Immature natural killer cell (primary cell): ENCODE results near the gene ATF7. TPM values are rescaled to one million over a fixed set of nuclear protein-coding genes. Genes with fewer than 3 reads are reported as not detected.
"Not testable (repeated sequence)": the region's sequence is repeated elsewhere in the genome, so short reads cannot be mapped to it uniquely, and the experiment has no call there.

Source experiments
- DNase-seq, 3 donors: peaks; one replicate each; pipeline ENCODE4 v3.0.0; 2022; ENCODE audit warnings: mixed read lengths in 1 of 3
- H3K27ac Mint-ChIP-seq, 6 donors: one replicate each; pipeline ENCODE4 v1.8.0; 2020; ENCODE audit warnings: mixed read lengths in 6 of 6, mild to moderate bottlenecking in 5 of 6, inconsistent platforms in 4 of 6, moderate library complexity in 3 of 6
- H3K27me3 Mint-ChIP-seq, 3 donors: one replicate each; pipeline ENCODE4 v1.8.0; 2020 to 2021; ENCODE audit warnings: low read depth in 3 of 3, mild to moderate bottlenecking in 3 of 3, mixed read lengths in 3 of 3, moderate library complexity in 3 of 3, inconsistent platforms in 1 of 3
- H3K36me3 Mint-ChIP-seq, 3 donors: one replicate each; pipeline ENCODE4 v1.8.0; 2020; ENCODE audit warnings: mixed read lengths in 3 of 3, inconsistent platforms in 2 of 3, mild to moderate bottlenecking in 2 of 3
- H3K4me1 Mint-ChIP-seq, 2 donors: one replicate each; pipeline ENCODE4 v1.8.0; 2020; ENCODE audit warnings: inconsistent platforms in 2 of 2, mild to moderate bottlenecking in 2 of 2, mixed read lengths in 2 of 2, moderate library complexity in 1 of 2
- H3K4me3 Mint-ChIP-seq, 5 donors: one replicate each; pipeline ENCODE4 v1.8.0; 2020; ENCODE audit warnings: mild to moderate bottlenecking in 5 of 5, mixed read lengths in 5 of 5, inconsistent platforms in 3 of 5, moderate library complexity in 3 of 5
- H3K9me3 Mint-ChIP-seq, 6 donors: one replicate each; pipeline ENCODE4 v1.8.0; 2020; ENCODE audit warnings: mild to moderate bottlenecking in 6 of 6, mixed read lengths in 6 of 6, inconsistent platforms in 4 of 6, moderate library complexity in 3 of 6
- polyA plus RNA-seq, 3 donors: library from polyadenylated mRNA; unstranded; fragments of 300-500 nt; fragmentation: Illumina TruSeq; gene quantifications; one replicate each; pipeline ENCODE4 v1.2.3, GENCODE V29; 2021

ATF7 gene
- polyA plus RNA-seq, 3 donors from 2014 or later = 17.6 to 23.9 (median 17.7) TPM

GRCh38 chr12:53601296-53601847 is 24.8 kb downstream of the ATF7 start:
- Mint-ChIP-seq H3K36me3 (peaks cover 6 to 24% (median 8%) of the 10 kb centered on the region in 3 donors), H3K27me3 (peaks cover 0 to 2% (median 2%) of the 10 kb centered on the region in 3 donors), H3K9me3 (no peaks in the 10 kb centered on the region), H3K4me3 (no peak overlapping the region), H3K27ac (no peak overlapping the region), H3K4me1 (peaks cover 14 to 40% of the 10 kb centered on the region in 2 donors)
- no peak for DNase-seq

- Mint-ChIP-seq H3K27me3 (peaks cover 0 to 2% (median 2%) of the 10 kb centered on the region in 3 donors), H3K36me3 (peaks cover 6 to 24% (median 8%) of the 10 kb centered on the region in 3 donors), H3K4me3 (no peak overlapping the region), H3K9me3 (no peaks in the 10 kb centered on the region), H3K27ac (no peak overlapping the region), H3K4me1 (peaks cover 14 to 38% of the 10 kb centered on the region in 2 donors)
- DNase-seq = no peak
Measured at GRCh38 chr12:53600490-53601295, 25.5 kb downstream of the ATF7 start.

- Mint-ChIP-seq H3K4me3 (no peak overlapping the region), H3K27ac (peak overlapping the region in 1 of 6 donors; percentile 63), H3K9me3 (no peaks in the 10 kb centered on the region), H3K27me3 (peaks cover 0 to 2% (median 2%) of the 10 kb centered on the region in 3 donors), H3K36me3 (peaks cover 6 to 24% (median 8%) of the 10 kb centered on the region in 3 donors), H3K4me1 (peaks cover 14 to 34% of the 10 kb centered on the region in 2 donors)
- no peak for DNase-seq
Measured at GRCh38 chr12:53599579-53599978, 26.6 kb downstream of the ATF7 start.

GRCh38 chr12:53598971-53599370 is 27.2 kb downstream of the ATF7 start:
- not testable (repeated sequence) for H3K27ac Mint-ChIP-seq, H3K9me3 Mint-ChIP-seq, H3K4me3 Mint-ChIP-seq, H3K27me3 Mint-ChIP-seq, DNase-seq
- H3K36me3 Mint-ChIP-seq = peaks cover 7 to 24% (median 8%) of the 10 kb centered on the region in 3 donors
- H3K4me1 Mint-ChIP-seq = peaks cover 14 to 31% of the 10 kb centered on the region in 2 donors

GRCh38 chr12:53596920-53597363 is 29.2 kb downstream of the ATF7 start:
- no peaks in the 10 kb centered on the region for H3K9me3 Mint-ChIP-seq
- no peak overlapping the region for H3K27ac Mint-ChIP-seq
- H3K4me1 Mint-ChIP-seq = peaks cover 2 to 17% of the 10 kb centered on the region in 2 donors
- H3K4me3 Mint-ChIP-seq = no peak overlapping the region
- H3K27me3 Mint-ChIP-seq = no peaks in the 10 kb centered on the region
- peaks cover 8 to 23% (median 11%) of the 10 kb centered on the region in 3 donors for H3K36me3 Mint-ChIP-seq
- DNase-seq = no peak

GRCh38 chr12:53594897-53595615 is 31.1 kb downstream of the ATF7 start:
- H3K27me3 Mint-ChIP-seq = no peaks in the 10 kb centered on the region
- peaks cover 7 to 15% (median 11%) of the 10 kb centered on the region in 3 donors for H3K36me3 Mint-ChIP-seq
- H3K4me1 Mint-ChIP-seq = peaks cover under 1 to 12% of the 10 kb centered on the region in 2 donors
- H3K9me3 Mint-ChIP-seq = no peaks in the 10 kb centered on the region
- DNase-seq = no peak
- H3K27ac Mint-ChIP-seq = no peak overlapping the region
- no peak overlapping the region for H3K4me3 Mint-ChIP-seq

- Mint-ChIP-seq H3K36me3 (peaks cover 0 to 7% (median 6%) of the 10 kb centered on the region in 3 donors), H3K4me1 (peaks cover 6 to 21% of the 10 kb centered on the region in 2 donors), H3K4me3 (no peak overlapping the region)
Measured at GRCh38 chr12:53593707-53594106, 32.5 kb downstream of the ATF7 start.

GRCh38 chr12:53593031-53593430 is 33.2 kb downstream of the ATF7 start:
- H3K36me3 Mint-ChIP-seq = peaks cover 0 to 5% (median 2%) of the 10 kb centered on the region in 3 donors
- H3K27me3 Mint-ChIP-seq = no peaks in the 10 kb centered on the region
- peaks cover 12 to 25% of the 10 kb centered on the region in 2 donors for H3K4me1 Mint-ChIP-seq
- H3K27ac Mint-ChIP-seq = no peak overlapping the region
- no peak for DNase-seq
- H3K4me3 Mint-ChIP-seq = no peak overlapping the region
- H3K9me3 Mint-ChIP-seq = no peaks in the 10 kb centered on the region

More at GRCh38 chr12:53593707-53594106, 32.5 kb downstream of the ATF7 start:
- Mint-ChIP-seq H3K27ac (no peak overlapping the region), H3K27me3 (no peaks in the 10 kb centered on the region), H3K9me3 (no peaks in the 10 kb centered on the region)
- no peak for DNase-seq

GRCh38 chr12:53592426-53592825 is 33.8 kb downstream of the ATF7 start:
- no peak for DNase-seq
- H3K36me3 Mint-ChIP-seq = peaks cover 0 to 5% (median 0%) of the 10 kb centered on the region in 3 donors
- H3K4me3 Mint-ChIP-seq = no peak overlapping the region
- no peak overlapping the region for H3K27ac Mint-ChIP-seq
- no peaks in the 10 kb centered on the region for H3K27me3 Mint-ChIP-seq
- H3K4me1 Mint-ChIP-seq = peaks cover 12 to 21% of the 10 kb centered on the region in 2 donors
- H3K9me3 Mint-ChIP-seq = no peaks in the 10 kb centered on the region

GRCh38 chr12:53591301-53592206 is 34.6 kb downstream of the ATF7 start:
- Mint-ChIP-seq H3K27me3 (no peaks in the 10 kb centered on the region), H3K27ac (no peak overlapping the region), H3K9me3 (no peaks in the 10 kb centered on the region), H3K4me1 (peaks cover 16 to 25% of the 10 kb centered on the region in 2 donors), H3K4me3 (no peak overlapping the region), H3K36me3 (peaks cover 0 to 5% (median 0%) of the 10 kb centered on the region in 3 donors)
- no peak for DNase-seq

GRCh38 chr12:53590652-53591051 is 35.5 kb downstream of the ATF7 start:
- Mint-ChIP-seq H3K4me1 (peaks cover 18 to 34% of the 10 kb centered on the region in 2 donors), H3K4me3 (no peak overlapping the region), H3K36me3 (peaks cover 0 to 5% (median 0%) of the 10 kb centered on the region in 3 donors), H3K27ac (no peak overlapping the region), H3K27me3 (no peaks in the 10 kb centered on the region), H3K9me3 (no peaks in the 10 kb centered on the region)
- no peak for DNase-seq

GRCh38 chr12:53589915-53590314 is 36.3 kb downstream of the ATF7 start:
- no peak overlapping the region for H3K4me3 Mint-ChIP-seq
- H3K27ac Mint-ChIP-seq = no peak overlapping the region
- no peak for DNase-seq
- H3K4me1 Mint-ChIP-seq = peaks cover 18 to 36% of the 10 kb centered on the region in 2 donors
- no peaks in the 10 kb centered on the region for H3K9me3 Mint-ChIP-seq
- H3K27me3 Mint-ChIP-seq = no peaks in the 10 kb centered on the region
- peaks cover 0 to 5% (median 0%) of the 10 kb centered on the region in 3 donors for H3K36me3 Mint-ChIP-seq

- no peak for DNase-seq
- H3K36me3 Mint-ChIP-seq = peaks cover 0 to 5% (median 0%) of the 10 kb centered on the region in 3 donors
- H3K4me3 Mint-ChIP-seq = no peak overlapping the region
- H3K27ac Mint-ChIP-seq = peak overlapping the region in 2 of 6 donors; percentile 34 to 41
- no peaks in the 10 kb centered on the region for H3K9me3 Mint-ChIP-seq
- H3K27me3 Mint-ChIP-seq = no peaks in the 10 kb centered on the region
- peaks cover 18 to 37% of the 10 kb centered on the region in 2 donors for H3K4me1 Mint-ChIP-seq
Measured at GRCh38 chr12:53589423-53589822, 36.8 kb downstream of the ATF7 start.
